OCI-LY3 (cell line): Measurements from ENCODE around the gene MACROD2.

ENCODE experiments used
- H2AFZ ChIP-seq: fragments of 200-600, 300-600 bp; shearing (Covaris generic); 2 replicates; pipeline ENCODE4 v1.6.0; 2014; ENCODE audit warnings: antibody characterized with exemption, low read depth, low read length
- H3K27ac ChIP-seq: fragments of 200-600, 300-600 bp; sonication (generic); 2 replicates; pipeline ENCODE4 v1.5.1; 2014; ENCODE audit warnings: mild to moderate bottlenecking, low read length, moderate library complexity, mixed read lengths
- H3K27me3 ChIP-seq: fragments of 200-600, 300-600 bp; sonication (generic); 2 replicates; pipeline ENCODE4 v1.6.1; 2014; ENCODE audit warnings: low read depth, low read length, mixed read lengths
- H3K36me3 ChIP-seq: fragments of 200-600, 300-600 bp; sonication (generic); replicated peaks from 2 replicates; pipeline ENCODE3; 2014; ENCODE audit warnings: low read depth, low read length, mixed read lengths
- H3K4me1 ChIP-seq: fragments of 300-600, 200-600 bp; sonication (generic); 2 replicates; pipeline ENCODE4 v1.6.1; 2014; ENCODE audit warnings: low read length, mixed read lengths
- H3K4me2 ChIP-seq: fragments of 200-600, 300-600 bp; sonication (generic); 2 replicates; pipeline ENCODE4 v1.6.1; 2014; ENCODE audit warnings: low read length, mixed read lengths
- H3K4me3 ChIP-seq: fragments of 300-600, 200-600 bp; sonication (generic); 2 replicates; pipeline ENCODE4 v1.5.1; 2014; ENCODE audit warnings: antibody characterized with exemption, mild to moderate bottlenecking, low read length, moderate library complexity
- H3K79me2 ChIP-seq: fragments of 300-600, 200-600 bp; shearing (Covaris generic); 2 replicates; pipeline ENCODE4 v1.6.1; 2014; ENCODE audit warnings: mild to moderate bottlenecking, low read length, mixed read lengths
- H3K9ac ChIP-seq: fragments of 300-600, 200-600 bp; shearing (Covaris generic); 2 replicates; pipeline ENCODE4 v1.6.0; 2014; ENCODE audit warnings: mild to moderate bottlenecking, low read length, moderate library complexity
- H3K9me3 ChIP-seq: fragments of 200-600, 300-600 bp; shearing (Covaris generic); 2 replicates; pipeline ENCODE4 v1.6.1; 2014; ENCODE audit warnings: low read length, mixed read lengths; ENCODE audit not compliant: insufficient read depth
- H4K20me1 ChIP-seq: fragments of 200-600, 300-600 bp; sonication (generic); 2 replicates; pipeline ENCODE4 v1.6.1; 2016; ENCODE audit warnings: low read length, mixed read lengths; ENCODE audit not compliant: insufficient read depth
- EZH2phosphoT487 ChIP-seq: fragments of 200-600 bp; shearing (Covaris generic); IDR thresholded peaks from 2 replicates; pipeline ENCODE4 v1.6.1; 2018; ENCODE audit warnings: antibody characterized with exemption, mixed run types, low read depth
- TF ChIP-seq, protein P1 (sequence below): fragments of 200-600, 300-600 bp; sonication (generic); IDR thresholded peaks from 2 replicates; pipeline ENCODE4 v1.5.1; 2014; ENCODE audit warnings: antibody characterized with exemption, low read length, low read depth

Gene MACROD2

DNA sequence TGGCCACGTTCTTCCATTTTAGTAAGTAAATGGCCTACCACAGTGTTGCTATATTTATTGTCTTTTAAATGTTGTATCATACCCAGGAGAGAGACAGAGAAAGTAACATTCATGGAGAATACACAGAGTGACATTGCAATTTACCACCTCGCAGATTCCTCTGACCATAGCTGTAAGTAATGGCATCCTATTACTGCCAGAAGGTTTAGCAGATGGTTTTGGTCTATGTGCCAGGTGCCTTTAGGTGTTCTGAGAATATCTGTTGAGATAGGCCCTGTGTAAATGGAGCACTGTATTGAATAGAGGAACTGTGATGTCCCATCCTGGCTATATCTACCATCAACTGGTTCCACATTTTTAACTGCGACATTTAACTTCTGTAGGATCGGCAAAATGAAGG is 2018.3 kb downstream of the MACROD2 start:
- Histone ChIP-seq H3K9ac (no peak overlapping the region), H3K4me3 (no peak overlapping the region), H3K36me3 (peaks cover 88% of the 10 kb centered on the region), H3K4me1 (no peaks in the 10 kb centered on the region), H3K4me2 (no peak overlapping the region), H4K20me1 (peaks cover 93% of the 10 kb centered on the region), H3K27me3 (no peaks in the 10 kb centered on the region), H3K79me2 (peaks cover 98% of the 10 kb centered on the region), H2AFZ (no peak overlapping the region), H3K27ac (no peak overlapping the region), H3K9me3 (no peaks in the 10 kb centered on the region)
- TF ChIP-seq, protein P1, sequence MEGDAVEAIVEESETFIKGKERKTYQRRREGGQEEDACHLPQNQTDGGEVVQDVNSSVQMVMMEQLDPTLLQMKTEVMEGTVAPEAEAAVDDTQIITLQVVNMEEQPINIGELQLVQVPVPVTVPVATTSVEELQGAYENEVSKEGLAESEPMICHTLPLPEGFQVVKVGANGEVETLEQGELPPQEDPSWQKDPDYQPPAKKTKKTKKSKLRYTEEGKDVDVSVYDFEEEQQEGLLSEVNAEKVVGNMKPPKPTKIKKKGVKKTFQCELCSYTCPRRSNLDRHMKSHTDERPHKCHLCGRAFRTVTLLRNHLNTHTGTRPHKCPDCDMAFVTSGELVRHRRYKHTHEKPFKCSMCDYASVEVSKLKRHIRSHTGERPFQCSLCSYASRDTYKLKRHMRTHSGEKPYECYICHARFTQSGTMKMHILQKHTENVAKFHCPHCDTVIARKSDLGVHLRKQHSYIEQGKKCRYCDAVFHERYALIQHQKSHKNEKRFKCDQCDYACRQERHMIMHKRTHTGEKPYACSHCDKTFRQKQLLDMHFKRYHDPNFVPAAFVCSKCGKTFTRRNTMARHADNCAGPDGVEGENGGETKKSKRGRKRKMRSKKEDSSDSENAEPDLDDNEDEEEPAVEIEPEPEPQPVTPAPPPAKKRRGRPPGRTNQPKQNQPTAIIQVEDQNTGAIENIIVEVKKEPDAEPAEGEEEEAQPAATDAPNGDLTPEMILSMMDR = no peak
- no peak for TF ChIP-seq EZH2phosphoT487

GRCh38 chr20:16014436-16014835 is 2019.1 kb downstream of the MACROD2 start:
- no peaks in the 10 kb centered on the region for H3K4me1 ChIP-seq
- peaks cover 98% of the 10 kb centered on the region for H3K79me2 ChIP-seq
- no peak overlapping the region for H3K9ac ChIP-seq
- H3K9me3 ChIP-seq = no peaks in the 10 kb centered on the region
- H3K27ac ChIP-seq = no peak overlapping the region
- peaks cover 93% of the 10 kb centered on the region for H4K20me1 ChIP-seq
- H3K27me3 ChIP-seq = no peaks in the 10 kb centered on the region
- no peak for TF ChIP-seq EZH2phosphoT487
- TF ChIP-seq, protein P1 = no peak
- peaks cover 89% of the 10 kb centered on the region for H3K36me3 ChIP-seq
- no peak overlapping the region for H3K4me3 ChIP-seq
- no peak overlapping the region for H3K4me2 ChIP-seq
- no peak overlapping the region for H2AFZ ChIP-seq

DNA sequence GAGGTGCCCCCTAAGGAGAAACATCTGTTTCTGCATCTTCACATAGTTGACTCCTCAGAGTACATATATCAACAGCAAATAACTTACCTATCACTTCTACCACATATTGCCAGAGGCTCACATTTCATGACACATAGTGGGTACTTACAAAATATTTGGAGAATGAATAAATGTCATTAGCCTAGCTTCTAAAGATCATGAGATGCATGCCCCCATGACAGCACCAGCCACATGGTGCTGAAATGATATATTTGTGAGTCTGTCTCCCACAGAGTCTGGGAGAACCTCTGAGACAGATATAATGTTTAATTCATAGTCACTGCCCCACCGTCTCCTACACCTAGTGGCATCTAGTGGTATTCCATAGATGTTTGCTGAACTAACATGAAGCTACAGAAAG is 2022.3 kb downstream of the MACROD2 start:
- no peaks in the 10 kb centered on the region for H3K9me3 ChIP-seq
- H2AFZ ChIP-seq = no peak overlapping the region
- H3K27ac ChIP-seq = no peak overlapping the region
- no peak overlapping the region for H3K9ac ChIP-seq
- no peak overlapping the region for H3K4me2 ChIP-seq
- H3K4me3 ChIP-seq = no peak overlapping the region
- TF ChIP-seq EZH2phosphoT487 = no peak
- TF ChIP-seq, protein P1 = peak; percentile 15; the same call in 1 of the 2 replicates
- no peaks in the 10 kb centered on the region for H3K27me3 ChIP-seq
- peaks cover 91% of the 10 kb centered on the region for H4K20me1 ChIP-seq
- H3K79me2 ChIP-seq = peaks cover 94% of the 10 kb centered on the region
- no peaks in the 10 kb centered on the region for H3K4me1 ChIP-seq
- peaks cover 85% of the 10 kb centered on the region for H3K36me3 ChIP-seq

DNA sequence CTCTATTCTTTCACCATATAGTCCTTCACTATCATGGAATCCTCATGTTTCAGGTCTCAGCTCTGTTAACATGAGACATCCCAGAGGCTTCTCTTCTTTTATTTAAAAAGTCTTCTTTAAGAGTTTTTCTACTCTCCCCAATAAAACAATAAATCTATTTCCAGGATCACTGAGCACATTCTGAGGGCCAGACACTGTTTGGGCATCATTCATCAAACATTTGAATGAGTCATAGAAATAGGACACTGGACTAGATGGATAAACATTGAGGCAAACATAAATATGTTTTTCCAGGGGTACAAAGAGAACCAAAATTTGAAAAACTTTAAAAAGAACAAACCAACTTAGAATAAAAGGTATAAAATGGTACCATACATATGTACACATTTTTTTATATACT is 2023.6 kb downstream of the MACROD2 start:
- Histone ChIP-seq H3K4me3 (no peak overlapping the region), H3K27me3 (no peaks in the 10 kb centered on the region), H4K20me1 (peaks cover 92% of the 10 kb centered on the region), H3K9ac (no peak overlapping the region), H3K9me3 (no peaks in the 10 kb centered on the region), H3K4me1 (peaks cover 5% of the 10 kb centered on the region), H3K4me2 (no peak overlapping the region), H3K36me3 (peaks cover 83% of the 10 kb centered on the region), H2AFZ (no peak overlapping the region), H3K27ac (no peak overlapping the region), H3K79me2 (peaks cover 92% of the 10 kb centered on the region)
- TF ChIP-seq, protein P1 = no peak
- TF ChIP-seq EZH2phosphoT487 = no peak
